Neutrophil (primary cell): Measurements from ENCODE around the gene CKAP5.

Source experiments
- H3K27ac ChIP-seq: fragments of 200-600 bp; sonication (generic); 2 replicates; pipeline ENCODE4 v1.5.1; 2016; ENCODE audit warnings: mild to moderate bottlenecking, moderate library complexity
- H3K27me3 ChIP-seq: fragments of 200-600 bp; sonication (generic); 2 replicates; pipeline ENCODE4 v1.6.0; 2016; ENCODE audit warnings: mild to moderate bottlenecking
- H3K36me3 ChIP-seq: fragments of 200-600 bp; sonication (generic); 2 replicates; pipeline ENCODE4 v1.5.1; 2017
- H3K4me1 ChIP-seq, 2 experiments: fragments of 200-600 bp in 1 of 2; sonication (generic) in 1 of 2; 1 replicate in 1 of 2; 2 replicates in 1 of 2; pipeline versions ENCODE4 v1.5.1 to v1.6.1; 2013 to 2016; ENCODE audit warnings: low read depth in 1 of 2, low read length in 1 of 2, mild to moderate bottlenecking in 1 of 2, moderate library complexity in 1 of 2; ENCODE audit not compliant: control insufficient read depth in 1 of 2, insufficient read depth in 1 of 2
- H3K4me3 ChIP-seq, 2 experiments: fragments of 200-600 bp in 1 of 2; sonication (generic) in 1 of 2; 1 replicate in 1 of 2; 2 replicates in 1 of 2; pipeline ENCODE4 v1.5.1; 2013 to 2016; ENCODE audit warnings: low read depth in 1 of 2, low read length in 1 of 2, mild to moderate bottlenecking in 1 of 2, moderate library complexity in 1 of 2
- H3K9me3 ChIP-seq: fragments of 200-600 bp; sonication (generic); 2 replicates; pipeline ENCODE4 v1.5.1; 2016
- TF ChIP-seq, protein P1 (sequence below): fragments of 200-600 bp; sonication (generic); IDR thresholded peaks from 2 replicates; pipeline ENCODE4 v1.5.1; 2016; ENCODE audit warnings: antibody characterized with exemption

Gene CKAP5

DNA sequence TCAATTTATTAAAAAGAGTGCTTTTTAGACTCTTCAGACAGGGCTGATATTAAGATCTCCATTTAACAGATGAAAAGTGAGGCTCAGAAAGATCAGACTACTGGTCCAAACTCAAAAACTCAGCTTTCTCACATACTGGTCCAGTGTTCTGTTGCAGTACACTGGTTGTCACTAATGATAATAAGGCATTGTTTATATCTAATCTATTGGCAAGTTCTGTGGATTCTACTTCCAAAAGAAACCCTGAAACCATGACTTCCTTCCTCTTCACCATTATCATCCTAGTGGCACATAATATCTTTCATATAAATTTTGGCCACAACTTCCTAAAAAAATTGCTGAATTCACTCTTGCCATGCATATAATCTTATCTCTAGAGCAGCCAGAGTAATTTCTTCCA is 90.1 kb downstream of the CKAP5 start:
- Histone ChIP-seq H3K4me3 (no peak overlapping the region), H3K36me3 (peaks cover 86% of the 10 kb centered on the region), H3K27me3 (no peaks in the 10 kb centered on the region), H3K9me3 (no peaks in the 10 kb centered on the region), H3K4me1 (no peaks in the 10 kb centered on the region), H3K27ac (no peak overlapping the region)
- TF ChIP-seq, protein P1, sequence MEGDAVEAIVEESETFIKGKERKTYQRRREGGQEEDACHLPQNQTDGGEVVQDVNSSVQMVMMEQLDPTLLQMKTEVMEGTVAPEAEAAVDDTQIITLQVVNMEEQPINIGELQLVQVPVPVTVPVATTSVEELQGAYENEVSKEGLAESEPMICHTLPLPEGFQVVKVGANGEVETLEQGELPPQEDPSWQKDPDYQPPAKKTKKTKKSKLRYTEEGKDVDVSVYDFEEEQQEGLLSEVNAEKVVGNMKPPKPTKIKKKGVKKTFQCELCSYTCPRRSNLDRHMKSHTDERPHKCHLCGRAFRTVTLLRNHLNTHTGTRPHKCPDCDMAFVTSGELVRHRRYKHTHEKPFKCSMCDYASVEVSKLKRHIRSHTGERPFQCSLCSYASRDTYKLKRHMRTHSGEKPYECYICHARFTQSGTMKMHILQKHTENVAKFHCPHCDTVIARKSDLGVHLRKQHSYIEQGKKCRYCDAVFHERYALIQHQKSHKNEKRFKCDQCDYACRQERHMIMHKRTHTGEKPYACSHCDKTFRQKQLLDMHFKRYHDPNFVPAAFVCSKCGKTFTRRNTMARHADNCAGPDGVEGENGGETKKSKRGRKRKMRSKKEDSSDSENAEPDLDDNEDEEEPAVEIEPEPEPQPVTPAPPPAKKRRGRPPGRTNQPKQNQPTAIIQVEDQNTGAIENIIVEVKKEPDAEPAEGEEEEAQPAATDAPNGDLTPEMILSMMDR: no peak

DNA sequence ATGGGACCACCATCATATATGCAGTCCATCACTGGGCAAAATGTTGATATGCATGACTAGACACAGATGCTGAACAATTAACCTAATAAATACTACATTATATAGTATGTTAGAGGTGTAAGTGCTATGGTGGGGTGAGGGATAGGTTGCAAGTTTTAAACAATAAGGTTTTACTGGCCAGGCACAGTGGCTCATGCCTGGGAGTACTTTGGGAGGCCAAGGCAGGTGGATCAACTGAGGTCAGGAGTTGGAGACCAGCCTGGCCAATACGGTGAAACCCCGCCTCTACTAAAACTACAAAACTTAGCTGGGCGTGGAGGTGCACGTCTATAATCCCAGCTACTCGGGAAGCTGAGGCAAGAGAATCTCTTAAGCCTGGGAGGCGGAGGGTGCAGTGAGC is 98.9 kb downstream of the CKAP5 start:
- no peaks in the 10 kb centered on the region for H3K4me1 ChIP-seq
- no peaks in the 10 kb centered on the region for H3K9me3 ChIP-seq
- TF ChIP-seq, protein P1: no peak
- H3K27me3 ChIP-seq: no peaks in the 10 kb centered on the region
- peaks cover 87% of the 10 kb centered on the region for H3K36me3 ChIP-seq
- no peak overlapping the region for H3K4me3 ChIP-seq
- no peak overlapping the region for H3K27ac ChIP-seq

DNA sequence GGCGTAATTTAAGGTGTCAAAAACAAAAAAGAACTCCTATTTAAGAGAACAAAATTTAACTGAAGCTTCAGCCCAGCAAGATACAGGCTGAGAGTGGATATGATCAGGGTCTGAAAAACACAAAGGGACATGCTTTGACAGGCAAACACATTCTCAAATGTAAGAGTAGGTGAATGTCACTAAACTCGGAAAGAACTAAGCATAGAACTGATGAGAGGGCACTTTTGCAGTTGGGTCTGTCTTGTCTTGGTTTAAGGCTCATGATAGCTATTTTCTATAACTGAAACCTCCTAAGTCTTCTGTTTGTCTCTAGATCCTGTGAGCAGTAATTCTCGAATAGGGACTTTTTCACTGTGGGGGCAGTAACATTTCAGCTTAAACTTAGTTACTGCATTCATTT is 100.1 kb downstream of the CKAP5 start:
- no peaks in the 10 kb centered on the region for H3K4me1 ChIP-seq
- peaks cover 90% of the 10 kb centered on the region for H3K36me3 ChIP-seq
- no peak overlapping the region for H3K4me3 ChIP-seq
- H3K27me3 ChIP-seq: no peaks in the 10 kb centered on the region
- no peak overlapping the region for H3K27ac ChIP-seq
- TF ChIP-seq, protein P1: no peak
- no peaks in the 10 kb centered on the region for H3K9me3 ChIP-seq

DNA sequence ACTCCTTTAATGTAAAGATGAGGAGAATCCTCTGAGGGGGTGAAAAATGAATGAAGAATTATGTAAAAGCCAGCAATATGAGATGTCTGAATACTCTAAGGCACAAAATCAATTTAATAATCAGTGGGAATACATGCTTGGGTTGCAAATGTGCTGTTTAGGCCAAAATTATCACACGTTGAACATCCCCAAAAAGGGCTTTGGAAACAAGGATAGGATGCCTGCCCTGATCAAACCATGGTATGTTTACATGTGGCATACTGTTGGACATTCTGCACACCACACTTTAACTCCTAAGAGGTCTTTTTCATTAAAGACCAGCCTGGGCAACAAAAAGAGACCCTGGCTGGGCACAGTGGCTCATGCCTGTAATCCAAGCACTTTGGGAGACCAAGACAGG is 100.8 kb downstream of the CKAP5 start:
- H3K4me3 ChIP-seq: no peak overlapping the region
- no peaks in the 10 kb centered on the region for H3K27me3 ChIP-seq
- no peak overlapping the region for H3K27ac ChIP-seq
- H3K4me1 ChIP-seq: no peaks in the 10 kb centered on the region
- TF ChIP-seq, protein P1: no peak
- peaks cover 85% of the 10 kb centered on the region for H3K36me3 ChIP-seq
- no peaks in the 10 kb centered on the region for H3K9me3 ChIP-seq

DNA sequence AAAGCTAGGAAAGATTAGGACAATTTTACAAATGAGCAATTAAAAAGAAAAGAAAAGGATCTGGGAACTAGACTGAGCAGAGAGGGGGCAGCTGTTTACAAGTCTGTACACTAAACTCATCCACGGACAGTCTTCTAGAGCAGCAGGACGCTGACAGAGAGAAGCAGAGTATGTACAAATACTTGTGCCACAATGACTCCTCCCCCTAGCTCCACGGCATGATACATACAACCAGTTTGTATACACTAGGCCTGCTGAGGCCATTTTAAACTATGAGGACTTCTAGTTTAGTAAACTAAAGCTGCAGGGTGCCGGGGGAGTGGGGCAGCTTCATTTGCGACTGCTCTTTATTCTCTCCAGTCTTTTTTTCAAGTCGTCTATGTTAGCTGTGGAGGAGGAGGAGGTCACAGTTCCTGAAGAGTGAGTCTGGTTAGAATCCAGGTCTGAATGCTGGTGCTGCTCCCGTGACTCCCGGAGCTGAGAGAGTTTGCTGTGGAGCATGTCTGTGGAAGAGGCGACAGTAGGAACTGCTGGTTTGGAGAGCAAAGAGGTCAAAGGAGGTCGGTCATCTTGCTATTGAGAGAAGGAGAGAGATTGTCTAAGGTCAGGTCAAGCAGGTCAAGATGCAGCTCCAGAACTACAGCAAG is 102.3 kb downstream of the CKAP5 start:
- no peaks in the 10 kb centered on the region for H3K27me3 ChIP-seq
- no peak overlapping the region for H3K4me3 ChIP-seq
- TF ChIP-seq, protein P1: no peak
- H3K9me3 ChIP-seq: no peaks in the 10 kb centered on the region
- no peaks in the 10 kb centered on the region for H3K4me1 ChIP-seq
- peaks cover 75% of the 10 kb centered on the region for H3K36me3 ChIP-seq
- H3K27ac ChIP-seq: no peak overlapping the region

DNA sequence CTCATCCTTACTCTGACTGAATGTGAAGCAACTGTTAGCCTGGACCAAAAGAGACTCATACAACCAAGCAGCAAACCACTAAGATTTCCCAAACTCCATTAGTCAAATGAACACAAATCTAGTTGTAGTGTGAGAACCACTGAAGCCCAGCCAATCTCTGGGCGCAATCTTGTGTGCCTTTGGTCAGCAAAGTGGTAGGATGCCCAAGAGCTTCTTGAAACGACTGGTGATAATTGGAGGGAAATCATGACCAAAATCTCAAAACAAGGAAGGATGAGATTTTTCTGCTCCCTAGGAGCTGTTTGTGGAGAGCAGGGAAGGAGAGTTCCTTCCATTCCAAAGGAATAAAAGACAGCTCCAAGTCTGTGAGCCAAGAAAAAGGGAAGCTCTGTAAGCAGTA is 103.0 kb downstream of the CKAP5 start:
- Histone ChIP-seq H3K9me3 (no peaks in the 10 kb centered on the region), H3K27ac (no peak overlapping the region), H3K36me3 (peaks cover 67% of the 10 kb centered on the region), H3K4me3 (no peak overlapping the region), H3K27me3 (no peaks in the 10 kb centered on the region), H3K4me1 (no peaks in the 10 kb centered on the region)
- TF ChIP-seq, protein P1: no peak
